Activated naive CD4-positive, alpha-beta T cell treated with anti-CD3 and anti-CD28 coated beads, Interleukin-2, amount 50 U/mL, for 72 hours (primary cell): ENCODE data around the gene TMEM114. TPM values are rescaled to one million over a fixed set of nuclear protein-coding genes. Genes with fewer than 3 reads are reported as not detected.
"Not testable (repeated sequence)": the region's sequence is repeated elsewhere in the genome, so short reads cannot be mapped to it uniquely, and the experiment has no call there.

ENCODE experiments used
- ATAC-seq, 2 donors: fragments of 150-1000 bp; cut with Tn5 transposase; 2 replicates each; pipeline ENCODE4 v1.10.0; 2021; ENCODE audit warnings: mild to moderate bottlenecking in 2 of 2, moderate library complexity in 2 of 2
- DNase-seq, 2 donors: peaks; one replicate each; pipeline ENCODE4 v3.0.0; 2021 to 2022; ENCODE audit warnings: low spot score in 2 of 2
- H3K27ac Mint-ChIP-seq, 2 donors: one replicate each; pipeline ENCODE4 v1.8.0; 2022; ENCODE audit warnings: mild to moderate bottlenecking in 2 of 2, mixed read lengths in 2 of 2
- H3K36me3 Mint-ChIP-seq, 2 donors: one replicate each; pipeline ENCODE4 v1.8.0; 2022; ENCODE audit warnings: mixed read lengths in 2 of 2
- H3K9me3 Mint-ChIP-seq, 2 donors: one replicate each; pipeline ENCODE4 v1.8.0; 2022; ENCODE audit warnings: mixed read lengths in 2 of 2
- total RNA-seq, 2 donors: library from RNA; stranded (reverse); gene quantifications; one replicate each; pipeline ENCODE4 v1.2.3, GENCODE V29; 2022

Gene TMEM114
- total RNA-seq, 2 donors from 2014 or later: not detected

GRCh38 chr16:8567355-8568230 lies 22.7 kb downstream of the TMEM114 start:
- H3K9me3 Mint-ChIP-seq: no peaks in the 10 kb centered on the region
- peak overlapping the region in 1 of 2 donors; percentile 22 for H3K27ac Mint-ChIP-seq
- ATAC-seq (peak; percentile 77 to 92), DNase-seq (peak; percentile 73 to 76)
- no peaks in the 10 kb centered on the region for H3K36me3 Mint-ChIP-seq

GRCh38 chr16:8565498-8565897 lies 24.8 kb downstream of the TMEM114 start:
- DNase-seq (no peak), ATAC-seq (no peak)
- Mint-ChIP-seq H3K9me3 (no peaks in the 10 kb centered on the region), H3K36me3 (no peaks in the 10 kb centered on the region), H3K27ac (no peak overlapping the region)

- Mint-ChIP-seq H3K9me3 (no peaks in the 10 kb centered on the region), H3K27ac (no peak overlapping the region), H3K36me3 (no peaks in the 10 kb centered on the region)
- DNase-seq (no peak), ATAC-seq (no peak)
Measured at GRCh38 chr16:8564934-8565345, 25.4 kb downstream of the TMEM114 start.

- ATAC-seq: peak in 1 of 2 donors; percentile 21
- not testable (repeated sequence) for H3K36me3 Mint-ChIP-seq, DNase-seq, H3K27ac Mint-ChIP-seq, H3K9me3 Mint-ChIP-seq
Measured at GRCh38 chr16:8563944-8564540, 26.3 kb downstream of the TMEM114 start.

GRCh38 chr16:8561496-8561895 lies 28.8 kb downstream of the TMEM114 start:
- ATAC-seq: no peak
- H3K9me3 Mint-ChIP-seq: no peaks in the 10 kb centered on the region
- H3K27ac Mint-ChIP-seq: no peak overlapping the region
- DNase-seq: no peak
- H3K36me3 Mint-ChIP-seq: no peaks in the 10 kb centered on the region

GRCh38 chr16:8555400-8555799 lies 34.9 kb downstream of the TMEM114 start:
- ATAC-seq (no peak), DNase-seq (no peak)
- Mint-ChIP-seq H3K27ac (no peak overlapping the region), H3K36me3 (no peaks in the 10 kb centered on the region), H3K9me3 (no peaks in the 10 kb centered on the region)

- no peak for DNase-seq
- ATAC-seq: no peak
- H3K36me3 Mint-ChIP-seq: no peaks in the 10 kb centered on the region
- no peaks in the 10 kb centered on the region for H3K9me3 Mint-ChIP-seq
- no peak overlapping the region for H3K27ac Mint-ChIP-seq
Measured at GRCh38 chr16:8554881-8555280, 35.4 kb downstream of the TMEM114 start.

- DNase-seq: no peak
- H3K27ac Mint-ChIP-seq: no peak overlapping the region
- no peak for ATAC-seq
- H3K9me3 Mint-ChIP-seq: no peaks in the 10 kb centered on the region
- no peaks in the 10 kb centered on the region for H3K36me3 Mint-ChIP-seq
Measured at GRCh38 chr16:8554022-8554421, 36.3 kb downstream of the TMEM114 start.

- no peak overlapping the region for H3K27ac Mint-ChIP-seq
- ATAC-seq: no peak
- H3K9me3 Mint-ChIP-seq: no peaks in the 10 kb centered on the region
- no peak for DNase-seq
- no peaks in the 10 kb centered on the region for H3K36me3 Mint-ChIP-seq
Measured at GRCh38 chr16:8552487-8553221, 37.7 kb downstream of the TMEM114 start.

- no peaks in the 10 kb centered on the region for H3K9me3 Mint-ChIP-seq
Measured at GRCh38 chr16:8551388-8552332, 38.7 kb downstream of the TMEM114 start.

GRCh38 chr16:8550728-8551387 lies 39.5 kb downstream of the TMEM114 start:
- no peak overlapping the region for H3K27ac Mint-ChIP-seq
- H3K9me3 Mint-ChIP-seq: no peaks in the 10 kb centered on the region
- H3K36me3 Mint-ChIP-seq: no peaks in the 10 kb centered on the region
- DNase-seq (no peak), ATAC-seq (no peak)

More at GRCh38 chr16:8551388-8552332, 38.7 kb downstream of the TMEM114 start:
- ATAC-seq (no peak), DNase-seq (no peak)
- Mint-ChIP-seq H3K27ac (no peak overlapping the region), H3K36me3 (no peaks in the 10 kb centered on the region)

- Mint-ChIP-seq H3K36me3 (no peaks in the 10 kb centered on the region), H3K9me3 (no peaks in the 10 kb centered on the region), H3K27ac (no peak overlapping the region)
- DNase-seq (no peak), ATAC-seq (no peak)
Measured at GRCh38 chr16:8549843-8550412, 40.4 kb downstream of the TMEM114 start.

GRCh38 chr16:8548166-8548565 lies 42.1 kb downstream of the TMEM114 start:
- Mint-ChIP-seq H3K9me3 (no peaks in the 10 kb centered on the region), H3K36me3 (no peaks in the 10 kb centered on the region), H3K27ac (no peak overlapping the region)
- DNase-seq (no peak), ATAC-seq (no peak)

GRCh38 chr16:8547762-8548161 lies 42.5 kb downstream of the TMEM114 start:
- Mint-ChIP-seq H3K9me3 (no peaks in the 10 kb centered on the region), H3K27ac (no peak overlapping the region), H3K36me3 (no peaks in the 10 kb centered on the region)
- ATAC-seq (no peak), DNase-seq (no peak)

GRCh38 chr16:8544406-8544805 lies 45.9 kb downstream of the TMEM114 start:
- DNase-seq (no peak), ATAC-seq (no peak)
- no peaks in the 10 kb centered on the region for H3K9me3 Mint-ChIP-seq
- no peak overlapping the region for H3K27ac Mint-ChIP-seq
- H3K36me3 Mint-ChIP-seq: no peaks in the 10 kb centered on the region

- Mint-ChIP-seq H3K27ac (no peak overlapping the region), H3K36me3 (no peaks in the 10 kb centered on the region), H3K9me3 (no peaks in the 10 kb centered on the region)
- no peak for DNase-seq
- no peak for ATAC-seq
Measured at GRCh38 chr16:8543258-8543657, 47.1 kb downstream of the TMEM114 start.
